Body of pancreas (tissue), 4 donors: Measurements from ENCODE around the gene CROCC.
"Not testable (repeated sequence)": the region's sequence is repeated elsewhere in the genome, so short reads cannot be mapped to it uniquely, and the experiment has no call there.

Experiments
- CTCF ChIP-seq, 7 experiments: fragments of 450-650 bp in 4 of 7; fragments of 200-600 bp in 3 of 7; sonication (generic) in 3 of 7; IDR thresholded peaks; one replicate each; pipeline ENCODE4 v1.5.1; 2016 to 2019; ENCODE audit warnings: antibody characterized with exemption in 7 of 7
- POLR2A ChIP-seq, 3 donors: fragments of 450-650 bp; IDR thresholded peaks; one replicate each; pipeline ENCODE4 v1.6.1; 2016; ENCODE audit warnings: antibody characterized with exemption in 3 of 3, mild to moderate bottlenecking in 2 of 3

- not testable (repeated sequence) for TF ChIP-seq CTCF, POLR2A (IDR thresholded peaks at IDR 0.05)
Measured at GRCh38 chr1:16914928-16915626, 6.7 kb upstream of the CROCC start.
